H1 (cell line): ENCODE measurements around the gene C13orf42. TPM values are rescaled to one million over a fixed set of nuclear protein-coding genes. Genes with fewer than 3 reads are reported as not detected.
A peak's percentile ranks its signal among the peaks of the same experiment; 100 is the strongest.

Experiments used
- CTCF ChIA-PET: fragments of 300-600 bp; sonication (Branson Sonifier 250); formaldehyde crosslinking; loops from one replicate; lab custom pipeline; 2021; ENCODE audit not compliant: partially characterized antibody; lab: Charles Lee
- POLR2A ChIA-PET: fragments of 300-600 bp; sonication (Branson Sonifier 250); formaldehyde crosslinking; loops from one replicate; lab custom pipeline; 2021; ENCODE audit warnings: inconsistent platforms; ENCODE audit not compliant: partially characterized antibody; lab: Charles Lee
- DNase-seq, 2 experiments: peaks; one replicate each; pipeline versions ENCODE4 v3.0.0 to v3.0.0-alpha.2; 2010 to 2022; ENCODE audit warnings: low spot score in 2 of 2, low read depth in 1 of 2, mixed read lengths in 1 of 2
- FAIRE-seq: peaks from 2 replicates; lab custom pipeline; 2011; peaks lifted over from hg19 to GRCh38; lab: Jason Lieb, UNC
- H2AFZ ChIP-seq: 2 replicates; pipeline ENCODE4 v1.8.1; 2012; ENCODE audit warnings: low read length, inconsistent platforms
- H2AK5ac ChIP-seq: 2 replicates; pipeline ENCODE4 v1.6.1; 2013; ENCODE audit warnings: low read depth, low read length
- H2BK120ac ChIP-seq: replicated peaks from 2 replicates; pipeline ENCODE3; 2013; ENCODE audit warnings: low read depth, low read length, inconsistent platforms
- H2BK12ac ChIP-seq: 2 replicates; pipeline ENCODE4 v1.6.1; 2013; ENCODE audit warnings: low read depth, low read length
- H2BK15ac ChIP-seq: 2 replicates; pipeline ENCODE4 v1.6.1; 2013; ENCODE audit warnings: low read length
- H2BK20ac ChIP-seq: 2 replicates; pipeline ENCODE4 v1.6.1; 2013; ENCODE audit warnings: low read length
- H2BK5ac ChIP-seq: 2 replicates; pipeline ENCODE4 v1.6.1; 2013; ENCODE audit warnings: low read depth, low read length
- H3K14ac ChIP-seq: 2 replicates; pipeline ENCODE4 v1.6.1; 2013; ENCODE audit warnings: inconsistent platforms; ENCODE audit not compliant: insufficient read length
- H3K18ac ChIP-seq: 2 replicates; pipeline ENCODE4 v1.6.1; 2013; ENCODE audit warnings: low read length; ENCODE audit errors: extremely low read depth
- H3K23ac ChIP-seq: 2 replicates; pipeline ENCODE4 v1.6.1; 2013; ENCODE audit warnings: inconsistent platforms; ENCODE audit not compliant: insufficient read length
- H3K23me2 ChIP-seq: 2 replicates; pipeline ENCODE4 v1.6.1; 2013; ENCODE audit warnings: low read depth, low read length
- H3K27ac ChIP-seq: 2 replicates; pipeline ENCODE4 v1.6.1; 2011; ENCODE audit warnings: low read depth, low read length, inconsistent platforms
- H3K27me3 ChIP-seq, 4 experiments: replicated peaks in 1 of 4; 1 replicate in 1 of 4; 2 replicates in 3 of 4; pipeline versions ENCODE4 v1.6.1 to v1.8.1; 2011 to 2013; ENCODE audit warnings: low read length in 3 of 4, mild to moderate bottlenecking in 3 of 4, inconsistent platforms in 2 of 4, mixed read lengths in 2 of 4, moderate library complexity in 1 of 4; ENCODE audit not compliant: control insufficient read depth in 3 of 4, insufficient read depth in 3 of 4; ENCODE audit errors: extremely low read depth in 1 of 4
- H3K36me3 ChIP-seq, 4 experiments: 2 replicates each; pipeline versions ENCODE4 v1.6.1 to v1.8.1; 2011 to 2013; ENCODE audit warnings: mild to moderate bottlenecking in 4 of 4, low read length in 3 of 4, moderate library complexity in 2 of 4, control low read depth in 1 of 4, inconsistent platforms in 1 of 4; ENCODE audit not compliant: insufficient read depth in 4 of 4, control insufficient read depth in 2 of 4
- H3K4ac ChIP-seq: replicated peaks from 2 replicates; pipeline ENCODE3; 2013; ENCODE audit warnings: low read length, low read depth, mixed read lengths, inconsistent platforms; ENCODE audit not compliant: insufficient read length
- H3K4me1 ChIP-seq, 4 experiments: replicated peaks in 1 of 4; 1 replicate in 1 of 4; 2 replicates in 3 of 4; pipeline versions ENCODE4 v1.6.1 to v1.8.1; 2011 to 2013; ENCODE audit warnings: low read length in 3 of 4, inconsistent platforms in 2 of 4, mixed read lengths in 1 of 4; ENCODE audit not compliant: insufficient read depth in 4 of 4, control insufficient read depth in 3 of 4
- H3K4me2 ChIP-seq, 2 experiments: 2 replicates each; pipeline versions ENCODE4 v1.6.1 to v1.8.1; 2011 to 2013; ENCODE audit warnings: low read depth in 2 of 2, low read length in 2 of 2, control low read depth in 1 of 2, inconsistent platforms in 1 of 2, mild to moderate bottlenecking in 1 of 2; ENCODE audit not compliant: insufficient read depth in 1 of 2
- H3K4me3 ChIP-seq, 4 experiments: fragments of 200-600, 300-600 bp in 1 of 4; sonication (generic), shearing (Covaris generic), sonication (Bioruptor Twin) in 1 of 4; 2 replicates each; pipeline versions ENCODE4 v1.5.1 to v1.8.1; 2011 to 2016; ENCODE audit warnings: low read length in 4 of 4, low read depth in 3 of 4, control low read depth in 2 of 4, inconsistent platforms in 2 of 4, mild to moderate bottlenecking in 2 of 4, mixed read lengths in 1 of 4, moderate library complexity in 1 of 4; ENCODE audit not compliant: insufficient read depth in 2 of 4; ENCODE audit errors: extremely low read depth in 1 of 4
- H3K56ac ChIP-seq: replicated peaks from 2 replicates; pipeline ENCODE3; 2013; ENCODE audit warnings: low read depth, mild to moderate bottlenecking, mixed read lengths, low read length, inconsistent platforms; ENCODE audit not compliant: insufficient read length
- H3K79me1 ChIP-seq: 2 replicates; pipeline ENCODE4 v1.6.1; 2013; ENCODE audit warnings: low read depth, low read length, control low read depth
- H3K79me2 ChIP-seq, 2 experiments: 2 replicates each; pipeline versions ENCODE4 v1.6.1 to v1.8.1; 2012 to 2013; ENCODE audit warnings: low read length in 2 of 2, mild to moderate bottlenecking in 2 of 2, inconsistent platforms in 1 of 2; ENCODE audit not compliant: insufficient read depth in 2 of 2, control insufficient read depth in 1 of 2
- H3K9ac ChIP-seq, 4 experiments: replicated peaks in 1 of 4; 1 replicate in 1 of 4; 2 replicates in 3 of 4; pipeline versions ENCODE4 v1.6.1 to v1.8.1; 2011 to 2013; ENCODE audit warnings: low read depth in 3 of 4, low read length in 3 of 4, control low read depth in 2 of 4, mild to moderate bottlenecking in 2 of 4, moderate library complexity in 2 of 4, inconsistent platforms in 1 of 4; ENCODE audit errors: extremely low read depth in 1 of 4
- H3K9me3 ChIP-seq, 2 experiments: 2 replicates each; pipeline versions ENCODE4 v1.6.1 to v1.8.1; 2012 to 2013; ENCODE audit warnings: mild to moderate bottlenecking in 2 of 2, moderate library complexity in 2 of 2, control low read depth in 1 of 2, inconsistent platforms in 1 of 2, low read depth in 1 of 2, low read length in 1 of 2, mixed read lengths in 1 of 2; ENCODE audit not compliant: insufficient read depth in 2 of 2
- H4K20me1 ChIP-seq, 2 experiments: replicated peaks in 1 of 2; 2 replicates each; pipeline versions ENCODE3 to v1.8.1; 2011 to 2013; ENCODE audit warnings: inconsistent platforms in 2 of 2, low read length in 2 of 2, mild to moderate bottlenecking in 1 of 2; ENCODE audit not compliant: insufficient read depth in 2 of 2, control insufficient read depth in 1 of 2
- H4K5ac ChIP-seq: 2 replicates; pipeline ENCODE4 v1.6.1; 2013; ENCODE audit warnings: low read length, low read depth, mixed read lengths, inconsistent platforms; ENCODE audit not compliant: insufficient read length
- H4K8ac ChIP-seq: 2 replicates; pipeline ENCODE4 v1.8.0; 2013; ENCODE audit warnings: mild to moderate bottlenecking, moderate library complexity, low read length, inconsistent platforms; ENCODE audit not compliant: insufficient read depth; ENCODE audit errors: extremely low read depth
- H4K91ac ChIP-seq: replicated peaks from 2 replicates; pipeline ENCODE3; 2013; ENCODE audit warnings: low read length, mixed read lengths, inconsistent platforms; ENCODE audit not compliant: insufficient read length
- CTBP2 ChIP-seq: IDR thresholded peaks from 2 replicates; pipeline ENCODE4 v1.7.0; 2011; ENCODE audit warnings: borderline replicate concordance, mild to moderate bottlenecking, moderate library complexity, mixed read lengths, low read length; ENCODE audit not compliant: insufficient read depth, insufficient read length
- JUN ChIP-seq: IDR thresholded peaks from 2 replicates; pipeline ENCODE4 v1.6.1; 2011; ENCODE audit warnings: low read depth, mild to moderate bottlenecking, improper control_type of control experiment, low read length
- WGBS, 2 experiments: shearing (Covaris generic) in 1 of 2; methylation state at CpG; one replicate each; pipeline versions ENCODE4 v1.1.6 to v1.1.7; 2013 to 2015; ENCODE audit warnings: low lambda C conversion rate in 2 of 2, mixed read lengths in 2 of 2, inconsistent platforms in 1 of 2, low coverage in 1 of 2, missing lambda C conversion rate in 1 of 2; ENCODE audit not compliant: insufficient replicate concordance in 2 of 2, insufficient coverage in 1 of 2, insufficient read length in 1 of 2; ENCODE audit errors: extremely low coverage in 1 of 2, missing lambda C conversion rate in 1 of 2; 5-methylcytosine and 5-hydroxymethylcytosine counted together
- polyA plus RNA-seq, 7 experiments: library from polyadenylated mRNA; depleted of rRNA in 3 of 7; stranded (reverse) in 5 of 7; unstranded in 2 of 7; fragments of >200 nt in 5 of 7; fragments of 200-250 nt in 2 of 7; gene quantifications; 1 replicate in 5 of 7; 2 replicates in 1 of 7; 4 replicates in 1 of 7; pipeline versions ENCODE4 v1.2.1 to v1.2.3, GENCODE V29; 2011 to 2013; ENCODE audit warnings: missing spikeins in 2 of 7, mixed read lengths in 2 of 7
- total RNA-seq: library from RNA; stranded (reverse); fragmentation: NEBNext Ultra II Directional; extraction: Animal tissue kit (Norgen Biotek cat#: 25700); gene quantifications from 2 replicates; pipeline ENCODE4 v1.2.1, GENCODE V29; 2021

C13orf42 gene
- total and polyA plus RNA-seq, 2 of the 8 experiments (the other 6 are each of a cell fraction or from before 2014, with no cell fraction given), result 9.9 to 10.1 TPM

DNA sequence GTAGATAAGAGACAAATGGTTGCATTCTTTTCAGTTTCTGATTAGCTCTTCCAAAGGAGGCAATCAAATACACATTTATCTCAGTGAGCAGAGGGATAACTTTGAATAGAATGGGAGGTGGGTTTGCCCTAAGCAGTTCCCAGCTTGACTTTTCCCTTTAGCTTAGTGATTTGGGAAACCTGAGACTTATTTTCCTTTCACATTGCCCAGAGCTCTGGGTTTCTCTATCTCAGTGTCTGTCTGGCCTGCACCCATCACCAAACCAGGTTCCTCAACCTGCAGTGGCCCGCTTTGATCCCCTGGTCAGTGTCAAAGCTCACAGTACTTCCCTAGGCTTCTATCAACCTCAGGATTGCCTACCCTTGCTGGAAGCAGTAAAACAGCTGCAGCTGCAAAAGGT is 35.6 kb upstream of the C13orf42 start:
- peak overlapping the region; percentile 66 for H3K4ac ChIP-seq
- H2BK12ac ChIP-seq, result peak overlapping the region; percentile 63; the same call in 1 of the 2 replicates
- FAIRE-seq (no peak), DNase-seq (no peak)
- POLR2A ChIA-PET, result interaction anchor here (0.8 to 21.2 kb wide), 6 partner anchors 10 to 62 kb away, joined by 3 to 494 read pairs (median 10); no protein-coding TSS in a partner anchor
- no peak overlapping the region for H3K56ac ChIP-seq
- 100% methylated on average over 1 of the region's 1 CpG; no CpG with 5 or more reads in 1 of the 2 experiments for WGBS, 2 experiments
- no peak overlapping the region for H4K5ac ChIP-seq
- H2BK120ac ChIP-seq, result peak overlapping the region; percentile 99
- no peak overlapping the region for H3K4me2 ChIP-seq
- peak overlapping the region; percentile 33 for H3K18ac ChIP-seq
- no peak overlapping the region for H3K4me3 ChIP-seq
- no peak overlapping the region for H3K23ac ChIP-seq
- peaks cover 3 to 6% of the 10 kb centered on the region in 2 experiments; a peak in 1 of 4 replicates for H3K9me3 ChIP-seq
- peak overlapping the region; percentile 90 for H4K91ac ChIP-seq
- peak overlapping the region; percentile 83; the same call in 1 of the 2 replicates for H2BK20ac ChIP-seq
- H3K27ac ChIP-seq, result no peak overlapping the region
- H3K9ac ChIP-seq, result no peak overlapping the region
- no peaks in the 10 kb centered on the region for H3K79me1 ChIP-seq
- no peaks in the 10 kb centered on the region for H3K27me3 ChIP-seq
- H3K4me1 ChIP-seq, result peaks cover 8 to 28% (median 24%) of the 10 kb centered on the region in 4 experiments
- no peaks in the 10 kb centered on the region for H3K23me2 ChIP-seq
- H2BK5ac ChIP-seq, result peak overlapping the region; percentile 95; the same call in 1 of the 2 replicates
- H2BK15ac ChIP-seq, result no peak overlapping the region; the same call in 1 of the 2 replicates
- no peak for TF ChIP-seq JUN
- TF ChIP-seq CTBP2, result no peak
- H4K20me1 ChIP-seq, result no peaks in the 10 kb centered on the region
- no peaks in the 10 kb centered on the region for H3K79me2 ChIP-seq
- CTCF ChIA-PET, result interaction anchor here (0.7 to 10.9 kb wide), 5 partner anchors 9 to 286 kb away, joined by 3 to 102 read pairs (median 3); no protein-coding TSS in a partner anchor
- H4K8ac ChIP-seq, result no peak overlapping the region
- peak overlapping the region; percentile 18; the same call in 1 of the 2 replicates for H2AK5ac ChIP-seq
- H3K36me3 ChIP-seq, result no peaks in the 10 kb centered on the region; a peak in 1 of 8 replicates
- H3K14ac ChIP-seq, result no peak overlapping the region
- H2AFZ ChIP-seq, result no peak overlapping the region
